Right lobe of liver (tissue), 4 donors: ENCODE results near the gene C15orf40.

Experiments used
- CTCF ChIP-seq, 4 donors: fragments of 200-600 bp in 3 of 4; fragments of 450-650 bp in 1 of 4; IDR thresholded peaks; one replicate each; pipeline versions ENCODE4 v1.5.1 to v1.8.0; 2016 to 2022; ENCODE audit warnings: antibody characterized with exemption in 4 of 4, mild to moderate bottlenecking in 2 of 4
- POLR2A ChIP-seq: fragments of 450-650 bp; IDR thresholded peaks from one replicate; pipeline ENCODE4 v1.6.1; 2017; ENCODE audit warnings: antibody characterized with exemption, mild to moderate bottlenecking
- donor health status: DM: no; HTN: no; CAD: no.
- donor health status: DM: no; HTN: no; CAD: no.
- donor health status: DM: no; HTN: yes; CAD: no.

- TF ChIP-seq POLR2A (no peak), CTCF (IDR thresholded peaks at IDR 0.05) (no peak)
Observed at GRCh38 chr15:82963471-82964341, 47.7 kb downstream of the C15orf40 start.
